Adrenal gland (tissue), 12 donors: Measurements from ENCODE around the gene BLM. TPM values are rescaled to one million over a fixed set of nuclear protein-coding genes. Genes with fewer than 3 reads are reported as not detected.

Experiments used
- DNase-seq, 7 donors: peaks; one replicate each; pipeline ENCODE4 v3.0.0-alpha.2; 2019 to 2020
- H3K27ac ChIP-seq, 5 donors: fragments of 200-600 bp; sonication (generic) in 4 of 5; 1 replicate in 3 of 5; 2 replicates in 2 of 5; pipeline versions ENCODE4 v1.5.1 to v1.8.0; 2016 to 2020; ENCODE audit warnings: mild to moderate bottlenecking in 1 of 5
- H3K27me3 ChIP-seq: fragments of 200-600 bp; 2 replicates; pipeline ENCODE4 v1.8.0; 2021
- H3K36me3 ChIP-seq, 2 donors: fragments of 200-600 bp; replicated peaks in 1 of 2; 1 replicate in 1 of 2; 2 replicates in 1 of 2; pipeline versions ENCODE4 v1.5.1 to v1.8.0; 2018 to 2022
- H3K4me1 ChIP-seq, 2 donors: fragments of 200-600 bp; replicated peaks in 1 of 2; 1 replicate in 1 of 2; 2 replicates in 1 of 2; pipeline versions ENCODE4 v1.5.1 to v1.8.0; 2018 to 2021
- H3K4me3 ChIP-seq, 4 donors: fragments of 200-600 bp; sonication (generic) in 3 of 4; one replicate each; pipeline ENCODE4 v1.5.1; 2016 to 2018
- H3K9me3 ChIP-seq, 3 donors: fragments of 200-600 bp; sonication (generic) in 1 of 3; replicated peaks in 1 of 3; 1 replicate in 2 of 3; 2 replicates in 1 of 3; pipeline versions ENCODE4 v1.5.1 to v1.8.0; 2016 to 2021
- CTCF ChIP-seq, 6 experiments: fragments of 450-650 bp in 4 of 6; fragments of 200-600 bp in 2 of 6; sonication (generic) in 1 of 6; IDR thresholded peaks; 1 replicate in 5 of 6; 2 replicates in 1 of 6; pipeline versions ENCODE4 v1.5.1 to v1.8.0; 2016 to 2021; ENCODE audit warnings: antibody characterized with exemption in 6 of 6, mild to moderate bottlenecking in 2 of 6, moderate library complexity in 1 of 6
- POLR2A ChIP-seq, 2 donors: fragments of 450-650 bp; IDR thresholded peaks; one replicate each; pipeline ENCODE4 v1.6.1; 2017; ENCODE audit warnings: antibody characterized with exemption in 2 of 2, mild to moderate bottlenecking in 2 of 2, moderate library complexity in 1 of 2
- WGBS, 4 donors: extraction: QIAGEN DNeasy Blood & Tissue Kit in 2 of 4; methylation state at CpG; one replicate each; pipeline versions ENCODE4 v1.1.5 to v1.1.7; 2013 to 2017; 5-methylcytosine and 5-hydroxymethylcytosine counted together
- intact Hi-C, 2 donors: fragments of 100-400 bp; cut with DNase I; formaldehyde crosslinking; loops; one replicate each; pipeline versions ENCODE4 v1.14.1 to v1.15.0; 2022 to 2023
- polyA plus RNA-seq, 3 donors: library from polyadenylated mRNA; stranded (reverse); fragments of 200-250 nt in 2 of 3; fragments of 350-450 nt in 1 of 3; fragmentation: Illumina TruSeq in 1 of 3; extraction: RNeasy Lipid Tissue Mini Kit (QIAGEN cat#74804) in 1 of 3; gene quantifications; one replicate each; pipeline ENCODE4 v1.2.3, GENCODE V29; 2013 to 2014
- total RNA-seq, 9 donors: library from RNA; depleted of rRNA in 4 of 9; stranded (reverse); fragments of >200 nt in 4 of 9; fragments of 120-200 nt in 1 of 9; fragmentation: NEBNext Ultra II Directional in 1 of 9; extraction: Animal tissue kit (Norgen Biotek cat#: 25700) in 1 of 9; gene quantifications; one replicate each; pipeline versions ENCODE4 v1.1.0 to v1.2.4, GENCODE V29; 2013 to 2023
- donor health status: healthy with polysubstance abuse.
- donor health status: Bipolar disorder and iron deficiency.
- donor health status: DM: yes; HTN: yes; CAD: no.
- donor health status: DM: no; HTN: no; CAD: no.
- donor health status: DM: no; HTN: no; CAD: no.
- donor health status: DM: yes; HTN: yes; CAD: no.

The BLM gene
- total and polyA plus RNA-seq, 12 donors = 0.24 to 6.8 (median 1.3) TPM

DNA sequence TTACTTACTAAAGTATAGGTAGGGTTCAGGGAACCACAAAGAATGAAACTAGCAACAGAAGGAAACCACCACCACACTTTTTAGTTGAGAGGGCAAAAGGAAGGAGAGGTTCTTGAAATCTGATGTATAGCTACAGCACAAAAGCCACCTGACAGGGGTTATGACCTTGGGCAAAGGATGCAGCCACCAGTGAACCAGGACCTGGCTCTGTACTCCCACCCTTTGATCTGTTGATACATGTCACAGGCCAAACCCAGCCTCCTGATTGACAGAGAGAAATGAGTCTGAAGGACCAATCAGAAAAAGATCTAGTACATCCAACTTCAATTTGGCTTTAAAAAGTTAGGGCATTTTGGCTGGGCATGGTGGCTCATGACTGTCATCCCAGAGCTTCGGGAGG is 20.0 kb upstream of the BLM start:
- no peak for TF ChIP-seq CTCF (IDR thresholded peaks at IDR 0.05)
- TF ChIP-seq POLR2A (IDR thresholded peaks at IDR 0.05) = no peak
- H3K9me3 ChIP-seq = no peaks in the 10 kb centered on the region
- H3K4me3 ChIP-seq = no peak overlapping the region
- H3K4me1 ChIP-seq = no peaks in the 10 kb centered on the region
- H3K27me3 ChIP-seq = no peaks in the 10 kb centered on the region
- intact Hi-C loops = no loop called here
- DNase-seq = peak in 1 of 7 donors; percentile 15
- WGBS, 4 donors = 80 to 100% (median 94%) methylated on average over 1 of the region's 1 CpG
- no peak overlapping the region for H3K27ac ChIP-seq
- H3K36me3 ChIP-seq = no peaks in the 10 kb centered on the region

- 93 to 95% (median 94%) methylated on average over 3 of the region's 3 CpGs for WGBS, 4 donors
- intact Hi-C loops = no loop called here
- peak in 1 of 7 donors; percentile 21 for DNase-seq
- Histone ChIP-seq H3K4me1 (no peaks in the 10 kb centered on the region), H3K36me3 (no peaks in the 10 kb centered on the region), H3K9me3 (no peaks in the 10 kb centered on the region), H3K4me3 (no peak overlapping the region), H3K27ac (no peak overlapping the region), H3K27me3 (no peaks in the 10 kb centered on the region)
- TF ChIP-seq CTCF (IDR thresholded peaks at IDR 0.05) = no peak
- TF ChIP-seq POLR2A (IDR thresholded peaks at IDR 0.05) = no peak
These were observed 18.5 kb upstream of the BLM start for GRCh38 chr15:90698629-90699028.

DNA sequence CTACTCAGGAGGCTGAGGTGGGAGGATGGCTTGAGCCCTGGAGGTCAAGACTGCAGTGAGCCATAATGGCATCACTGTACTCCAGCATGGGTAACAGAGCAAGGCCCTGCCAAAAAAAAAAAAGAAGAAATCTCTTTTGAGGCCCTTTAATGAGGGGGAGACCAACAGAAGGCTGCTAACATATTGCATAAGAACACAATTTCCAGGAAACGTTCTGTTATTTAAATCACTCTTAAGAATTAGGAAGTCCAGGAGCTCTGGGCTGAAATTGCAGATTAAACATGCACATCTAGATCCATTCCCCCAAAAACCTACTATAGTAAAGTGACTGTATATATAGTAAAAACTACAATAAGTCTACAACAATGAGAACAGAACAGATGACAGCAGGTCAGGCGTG is 16.1 kb upstream of the BLM start:
- H3K27me3 ChIP-seq = no peaks in the 10 kb centered on the region
- H3K36me3 ChIP-seq = no peaks in the 10 kb centered on the region
- H3K4me3 ChIP-seq = no peak overlapping the region
- peak in 1 of 7 donors; percentile 6 for DNase-seq
- intact Hi-C loops = loop anchor here in 1 of 2 donors (5.0 kb wide), 1 partner anchor 181 kb away; the partner anchor contains the start of gene FES
- H3K4me1 ChIP-seq = no peaks in the 10 kb centered on the region
- no peak overlapping the region for H3K27ac ChIP-seq
- H3K9me3 ChIP-seq = no peaks in the 10 kb centered on the region
- TF ChIP-seq CTCF (IDR thresholded peaks at IDR 0.05) = no peak
- TF ChIP-seq POLR2A (IDR thresholded peaks at IDR 0.05) = no peak
- 72 to 81% (median 80%) methylated on average over 2 of the region's 2 CpGs for WGBS, 4 donors

DNA sequence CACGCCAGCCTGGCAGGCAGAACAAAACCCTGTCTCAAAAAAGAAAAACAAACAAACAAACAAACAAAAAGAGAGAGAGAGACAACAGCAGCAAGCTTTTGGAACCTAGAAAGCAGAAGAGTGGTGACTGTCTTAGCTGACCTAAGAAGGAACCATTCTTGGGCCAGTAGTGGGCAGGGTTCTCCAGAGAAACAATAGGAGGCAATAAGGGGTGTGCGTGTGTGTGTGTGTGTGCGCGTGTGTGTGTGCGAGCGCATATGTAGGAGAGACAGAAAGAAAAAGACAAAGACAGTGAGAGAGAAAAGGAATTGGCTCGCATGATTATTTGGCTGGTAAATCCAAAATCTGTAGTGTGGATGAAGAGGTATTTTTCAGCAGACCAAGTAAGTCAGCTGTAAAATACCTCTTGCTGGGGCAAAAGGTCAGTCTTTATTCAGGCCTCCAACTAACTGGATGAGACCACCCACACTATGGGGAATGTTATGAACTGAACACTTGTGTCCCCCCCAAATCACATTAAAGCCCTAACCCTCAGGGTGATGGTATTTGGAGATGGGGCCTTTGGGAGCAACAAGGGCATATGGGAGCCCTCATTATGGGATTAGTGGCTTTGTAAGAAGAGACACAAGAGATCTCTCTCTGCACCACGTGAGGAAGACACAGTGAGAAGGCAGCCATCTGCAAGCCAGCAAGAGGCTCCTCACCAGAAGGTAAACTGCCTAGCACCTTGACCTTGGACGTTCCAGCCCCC is 15.1 kb upstream of the BLM start:
- Histone ChIP-seq H3K36me3 (no peaks in the 10 kb centered on the region), H3K27ac (no peak overlapping the region), H3K4me3 (no peak overlapping the region), H3K9me3 (no peaks in the 10 kb centered on the region), H3K27me3 (no peaks in the 10 kb centered on the region), H3K4me1 (no peaks in the 10 kb centered on the region)
- peak in 3 of 7 donors; percentile 18 to 39 (median 22) for DNase-seq
- 81 to 86% (median 84%) methylated on average over 9 of the region's 9 CpGs for WGBS, 4 donors
- TF ChIP-seq CTCF (IDR thresholded peaks at IDR 0.05) = peak in 1 of 6 experiments; percentile 22
- TF ChIP-seq POLR2A (IDR thresholded peaks at IDR 0.05) = no peak
- intact Hi-C loops = loop anchor here in 1 of 2 donors (5.0 kb wide), 1 partner anchor 180 kb away; the partner anchor contains the start of gene FES
